KMS-11 (cell line): ENCODE measurements around the gene MNAT1.

Experiments
- H2AFZ ChIP-seq: fragments of 200-600 bp; sonication (generic); 2 replicates; pipeline ENCODE4 v1.6.1; 2016; ENCODE audit warnings: antibody characterized with exemption, mixed run types, low read depth
- H3K27ac ChIP-seq: fragments of 200-600 bp; sonication (generic); 2 replicates; pipeline ENCODE4 v1.6.1; 2016; ENCODE audit warnings: mild to moderate bottlenecking, mixed run types
- H3K27me3 ChIP-seq: fragments of 200-600 bp; sonication (generic); 2 replicates; pipeline ENCODE4 v1.6.1; 2017; ENCODE audit warnings: mild to moderate bottlenecking, low read depth, mixed run types, moderate library complexity; ENCODE audit not compliant: insufficient read depth
- H3K36me3 ChIP-seq: fragments of 200-600 bp; sonication (generic); 2 replicates; pipeline ENCODE4 v1.6.1; 2017; ENCODE audit warnings: mild to moderate bottlenecking, mixed run types; ENCODE audit not compliant: insufficient read depth
- H3K4me1 ChIP-seq: fragments of 200-600 bp; sonication (generic); 2 replicates; pipeline ENCODE4 v1.6.1; 2016; ENCODE audit warnings: mild to moderate bottlenecking, low read depth, mixed run types; ENCODE audit not compliant: poor library complexity, severe bottlenecking
- H3K4me2 ChIP-seq: fragments of 200-600 bp; sonication (generic); 2 replicates; pipeline ENCODE4 v1.7.0; 2016; ENCODE audit warnings: mild to moderate bottlenecking, mixed run types
- H3K4me3 ChIP-seq: fragments of 200-600 bp; sonication (generic); IDR thresholded peaks from 2 replicates; pipeline ENCODE4 v1.6.1; 2017; ENCODE audit warnings: low read depth, low read length, mixed read lengths; ENCODE audit not compliant: insufficient read depth
- H3K79me2 ChIP-seq: fragments of 200-600 bp; sonication (generic); 2 replicates; pipeline ENCODE4 v1.6.1; 2016; ENCODE audit warnings: low read depth, mixed run types; ENCODE audit not compliant: insufficient read depth
- H3K9ac ChIP-seq: fragments of 200-600 bp; sonication (generic); 2 replicates; pipeline ENCODE4 v1.6.1; 2016; ENCODE audit warnings: mild to moderate bottlenecking, mixed run types
- H4K20me1 ChIP-seq: fragments of 200-600 bp; sonication (generic); 2 replicates; pipeline ENCODE4 v1.6.1; 2016; ENCODE audit warnings: mild to moderate bottlenecking, mixed run types; ENCODE audit not compliant: insufficient read depth
- TF ChIP-seq, protein P1 (sequence below): fragments of 200-600 bp; sonication (generic); conservative IDR thresholded peaks from 2 replicates; pipeline ENCODE4 v1.6.1; 2017; ENCODE audit warnings: low read depth, mild to moderate bottlenecking, antibody characterized with exemption, low read length, moderate library complexity, mixed read lengths

Gene MNAT1

DNA sequence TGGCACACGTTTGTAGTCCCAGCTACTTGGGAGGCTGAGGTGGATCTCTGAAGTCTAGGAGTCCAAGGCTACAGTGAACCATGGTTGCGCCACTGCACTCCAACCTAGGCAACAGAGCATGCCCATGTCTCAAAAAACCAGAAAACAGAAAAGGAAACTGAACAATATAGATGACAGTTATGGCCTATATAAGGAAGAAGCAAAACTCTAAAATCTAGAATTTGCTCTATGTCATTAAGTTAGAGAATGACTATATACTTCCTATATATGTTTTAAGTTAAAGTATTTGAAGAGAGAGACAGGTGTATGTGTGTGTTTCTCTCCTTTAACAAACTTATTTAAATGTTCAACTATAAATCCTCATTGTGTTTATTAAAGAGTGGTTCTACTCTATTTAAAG, 65.8 kb downstream of the MNAT1 start:
- Histone ChIP-seq H3K27ac (no peak overlapping the region), H3K4me1 (no peaks in the 10 kb centered on the region), H2AFZ (no peak overlapping the region), H3K4me2 (no peak overlapping the region), H3K27me3 (no peaks in the 10 kb centered on the region), H3K79me2 (no peaks in the 10 kb centered on the region), H3K4me3 (no peak overlapping the region), H4K20me1 (no peaks in the 10 kb centered on the region), H3K36me3 (no peaks in the 10 kb centered on the region), H3K9ac (no peak overlapping the region)
- TF ChIP-seq, protein P1, sequence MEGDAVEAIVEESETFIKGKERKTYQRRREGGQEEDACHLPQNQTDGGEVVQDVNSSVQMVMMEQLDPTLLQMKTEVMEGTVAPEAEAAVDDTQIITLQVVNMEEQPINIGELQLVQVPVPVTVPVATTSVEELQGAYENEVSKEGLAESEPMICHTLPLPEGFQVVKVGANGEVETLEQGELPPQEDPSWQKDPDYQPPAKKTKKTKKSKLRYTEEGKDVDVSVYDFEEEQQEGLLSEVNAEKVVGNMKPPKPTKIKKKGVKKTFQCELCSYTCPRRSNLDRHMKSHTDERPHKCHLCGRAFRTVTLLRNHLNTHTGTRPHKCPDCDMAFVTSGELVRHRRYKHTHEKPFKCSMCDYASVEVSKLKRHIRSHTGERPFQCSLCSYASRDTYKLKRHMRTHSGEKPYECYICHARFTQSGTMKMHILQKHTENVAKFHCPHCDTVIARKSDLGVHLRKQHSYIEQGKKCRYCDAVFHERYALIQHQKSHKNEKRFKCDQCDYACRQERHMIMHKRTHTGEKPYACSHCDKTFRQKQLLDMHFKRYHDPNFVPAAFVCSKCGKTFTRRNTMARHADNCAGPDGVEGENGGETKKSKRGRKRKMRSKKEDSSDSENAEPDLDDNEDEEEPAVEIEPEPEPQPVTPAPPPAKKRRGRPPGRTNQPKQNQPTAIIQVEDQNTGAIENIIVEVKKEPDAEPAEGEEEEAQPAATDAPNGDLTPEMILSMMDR, result no peak

DNA sequence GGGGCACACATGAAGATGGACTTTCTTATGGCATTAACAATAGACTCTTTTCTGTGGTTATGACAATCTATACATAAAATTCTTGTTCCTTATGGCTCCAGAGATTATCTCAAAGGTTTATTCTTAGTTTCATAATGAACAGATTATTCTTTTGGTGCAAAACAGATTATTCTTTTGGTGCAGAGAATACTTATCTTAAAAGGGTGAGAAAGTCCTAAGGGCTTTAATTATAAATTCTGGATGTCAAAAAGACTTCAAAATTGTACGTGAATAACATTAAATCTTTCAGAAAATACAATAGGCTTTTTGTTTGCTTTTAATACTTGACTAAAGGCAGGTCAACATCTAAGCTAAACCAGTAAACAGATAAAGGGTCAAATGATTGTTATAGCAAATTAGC, 69.3 kb downstream of the MNAT1 start:
- no peak overlapping the region for H3K4me2 ChIP-seq
- H3K36me3 ChIP-seq, result no peaks in the 10 kb centered on the region
- no peak overlapping the region for H2AFZ ChIP-seq
- no peaks in the 10 kb centered on the region for H3K4me1 ChIP-seq
- no peaks in the 10 kb centered on the region for H3K27me3 ChIP-seq
- TF ChIP-seq, protein P1, result no peak
- no peak overlapping the region for H3K27ac ChIP-seq
- H4K20me1 ChIP-seq, result no peaks in the 10 kb centered on the region
- H3K9ac ChIP-seq, result no peak overlapping the region
- no peak overlapping the region for H3K4me3 ChIP-seq
- no peaks in the 10 kb centered on the region for H3K79me2 ChIP-seq

DNA sequence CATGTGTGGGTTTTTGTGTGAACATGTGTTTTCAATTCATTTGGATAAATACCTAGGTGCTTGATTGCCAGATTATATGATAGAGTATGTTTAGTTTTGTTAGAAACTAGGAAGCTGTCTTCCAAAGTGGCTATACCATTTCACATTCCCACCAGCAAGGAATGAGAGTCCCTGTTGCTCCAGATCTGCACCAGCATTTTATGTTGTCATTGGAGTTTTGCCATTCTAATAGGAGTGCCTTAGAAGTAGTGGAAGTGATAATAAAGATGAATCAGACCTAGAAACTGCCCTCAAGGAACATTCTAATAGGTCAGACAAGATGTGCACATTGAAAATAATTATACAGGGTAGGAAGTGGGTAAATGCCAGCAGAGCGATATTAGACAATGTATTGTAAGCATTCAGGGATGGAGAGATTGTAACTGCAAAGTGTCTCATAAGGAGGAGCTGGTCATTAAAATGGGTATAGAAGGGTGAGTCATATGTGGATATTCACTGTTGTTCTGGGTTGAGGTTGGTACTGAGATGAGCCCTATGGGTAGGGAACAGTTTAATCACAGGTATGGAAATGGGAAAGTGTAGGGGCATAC, 71.4 kb downstream of the MNAT1 start:
- Histone ChIP-seq H3K4me1 (no peaks in the 10 kb centered on the region), H2AFZ (no peak overlapping the region), H3K9ac (no peak overlapping the region), H4K20me1 (no peaks in the 10 kb centered on the region), H3K4me2 (no peak overlapping the region), H3K4me3 (no peak overlapping the region), H3K27me3 (no peaks in the 10 kb centered on the region), H3K79me2 (no peaks in the 10 kb centered on the region), H3K27ac (no peak overlapping the region), H3K36me3 (no peaks in the 10 kb centered on the region)
- TF ChIP-seq, protein P1, result no peak

DNA sequence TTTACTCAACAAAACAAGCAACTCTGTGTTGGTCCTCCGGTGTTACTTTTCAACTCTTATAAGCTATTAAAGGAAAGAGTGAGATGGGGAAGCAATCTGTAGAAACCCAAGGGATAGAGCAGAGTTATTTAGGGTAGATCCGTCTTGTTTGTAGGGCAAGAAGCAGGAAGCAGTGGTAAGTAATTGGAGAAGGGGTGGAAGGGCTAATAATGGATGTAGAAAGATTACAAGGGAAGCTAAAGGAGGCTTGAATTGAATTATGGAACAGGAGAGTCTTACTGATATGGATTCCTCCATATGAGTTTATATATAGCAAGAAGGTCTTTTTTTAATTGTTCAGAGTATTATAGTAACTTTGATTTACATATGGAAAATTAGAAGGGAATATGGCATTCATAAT, 72.7 kb downstream of the MNAT1 start:
- Histone ChIP-seq H3K36me3 (no peaks in the 10 kb centered on the region), H3K4me2 (no peak overlapping the region), H2AFZ (no peak overlapping the region), H3K27me3 (no peaks in the 10 kb centered on the region), H3K4me3 (no peak overlapping the region), H3K9ac (no peak overlapping the region), H3K79me2 (no peaks in the 10 kb centered on the region), H3K4me1 (no peaks in the 10 kb centered on the region), H4K20me1 (no peaks in the 10 kb centered on the region), H3K27ac (no peak overlapping the region)
- TF ChIP-seq, protein P1, result no peak
